WERI-Rb-1 (cell line): Measurements from ENCODE around the gene RBM6.

Source experiments
- DNase-seq: peaks from one replicate; pipeline ENCODE4 v3.0.0-alpha.2; 2020
- H3K27ac ChIP-seq: fragments of 250-450 bp; sonication (Bioruptor Pico); 2 replicates; pipeline ENCODE4 v1.5.1; 2020; ENCODE audit warnings: mild to moderate bottlenecking, moderate library complexity
- H3K27me3 ChIP-seq: fragments of 250-450 bp; sonication (Bioruptor Pico); 2 replicates; pipeline ENCODE4 v1.5.1; 2021; ENCODE audit warnings: mild to moderate bottlenecking, low read depth, moderate library complexity; ENCODE audit not compliant: insufficient read depth, severe bottlenecking
- H3K36me3 ChIP-seq: fragments of 250-450 bp; sonication (Bioruptor Pico); 2 replicates; pipeline ENCODE4 v1.5.1; 2020; ENCODE audit warnings: mild to moderate bottlenecking, moderate library complexity
- H3K4me3 ChIP-seq: 2 replicates; pipeline ENCODE4 v1.5.1; 2011; ENCODE audit warnings: low read depth, mild to moderate bottlenecking, control low read depth, low read length
- H3K9me3 ChIP-seq: fragments of 250-450 bp; sonication (Bioruptor Pico); 2 replicates; pipeline ENCODE4 v1.5.1; 2021; ENCODE audit warnings: mild to moderate bottlenecking, moderate library complexity; ENCODE audit not compliant: severe bottlenecking
- TF ChIP-seq, protein P1 (sequence below): IDR thresholded peaks from 2 replicates; pipeline ENCODE4 v1.5.1; 2011; ENCODE audit warnings: low read depth, mild to moderate bottlenecking, control low read depth, inconsistent platforms, low read length

RBM6 gene

DNA sequence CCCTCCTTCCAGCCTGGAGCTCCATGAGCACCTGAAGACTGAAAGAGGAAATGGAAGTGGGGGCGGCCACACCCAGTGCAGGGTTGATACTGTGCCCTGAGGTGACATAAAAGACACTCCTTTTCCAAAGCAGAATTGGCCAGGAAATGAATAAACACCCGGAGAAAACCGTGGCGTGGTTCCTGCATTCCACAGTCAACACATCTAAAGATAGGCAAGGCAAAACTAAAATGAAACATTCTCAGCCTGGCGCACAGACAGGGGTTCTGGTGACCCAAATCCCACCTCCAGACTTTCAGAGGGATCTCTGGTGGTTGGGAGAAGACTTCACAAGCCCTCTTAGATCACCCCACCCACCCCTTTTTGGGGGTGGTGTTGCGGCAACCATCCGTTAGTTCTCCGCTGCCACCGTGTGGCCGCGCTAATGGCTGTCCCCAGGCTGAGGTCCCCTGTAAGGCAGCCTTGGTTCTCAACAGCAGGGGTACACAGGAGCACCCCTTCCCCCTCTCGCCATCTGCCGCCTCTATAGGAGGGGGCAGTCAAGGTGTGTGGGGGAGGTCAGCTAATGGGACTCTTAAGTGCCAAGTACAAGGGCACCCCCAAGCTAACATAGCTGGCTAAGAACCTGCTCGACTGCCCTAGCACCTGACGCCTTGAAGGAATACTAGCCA lies 33.7 kb upstream of the RBM6 start:
- H3K4me3 ChIP-seq, result no peak overlapping the region
- DNase-seq, result peak; percentile 82
- peak overlapping the region; percentile 67 for H3K27ac ChIP-seq

DNA sequence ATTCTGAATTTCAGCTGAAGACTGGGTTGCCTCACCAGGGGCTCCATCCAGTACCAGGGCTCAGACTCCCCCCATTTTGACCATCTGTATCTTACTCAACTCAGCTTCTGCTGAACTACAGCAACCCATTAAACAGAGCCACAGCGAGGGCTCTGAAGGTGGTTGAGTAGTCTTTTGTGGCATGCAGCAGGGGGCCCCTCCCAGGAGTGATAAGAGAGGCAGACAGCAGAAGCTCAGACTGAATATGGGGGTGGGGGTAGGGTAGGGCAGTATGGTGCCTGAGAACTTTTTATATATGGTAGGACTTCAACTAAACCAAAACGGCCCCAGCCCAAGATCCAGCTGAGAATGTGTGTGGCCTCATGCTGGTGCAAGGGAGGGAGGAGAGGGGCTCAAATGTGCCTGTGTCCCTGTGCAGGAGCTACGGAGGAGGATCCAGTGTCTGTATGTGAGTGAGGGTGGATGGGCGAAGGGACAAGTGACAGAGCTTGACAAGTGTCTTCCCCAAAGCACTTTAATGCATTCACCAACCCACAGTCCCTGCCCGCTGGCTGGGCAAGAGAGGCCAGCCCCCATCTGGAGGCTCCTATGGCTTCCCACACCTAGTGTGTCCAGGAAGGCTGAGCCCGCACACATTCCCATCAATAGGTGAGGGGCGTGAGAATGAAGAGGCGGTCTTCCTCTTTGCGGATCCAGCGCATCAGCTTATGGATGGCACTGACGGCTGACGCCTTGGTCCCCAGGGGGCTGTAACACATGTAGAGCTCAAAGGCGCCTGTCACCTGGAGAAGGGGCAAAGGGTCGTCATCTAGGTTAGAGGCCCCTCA lies 31.4 kb upstream of the RBM6 start:
- H3K36me3 ChIP-seq, result peaks cover 8% of the 10 kb centered on the region
- DNase-seq, result no peak
- no peak overlapping the region for H3K4me3 ChIP-seq
- no peaks in the 10 kb centered on the region for H3K27me3 ChIP-seq
- no peak overlapping the region for H3K27ac ChIP-seq
- H3K9me3 ChIP-seq, result no peaks in the 10 kb centered on the region
- TF ChIP-seq, protein P1, sequence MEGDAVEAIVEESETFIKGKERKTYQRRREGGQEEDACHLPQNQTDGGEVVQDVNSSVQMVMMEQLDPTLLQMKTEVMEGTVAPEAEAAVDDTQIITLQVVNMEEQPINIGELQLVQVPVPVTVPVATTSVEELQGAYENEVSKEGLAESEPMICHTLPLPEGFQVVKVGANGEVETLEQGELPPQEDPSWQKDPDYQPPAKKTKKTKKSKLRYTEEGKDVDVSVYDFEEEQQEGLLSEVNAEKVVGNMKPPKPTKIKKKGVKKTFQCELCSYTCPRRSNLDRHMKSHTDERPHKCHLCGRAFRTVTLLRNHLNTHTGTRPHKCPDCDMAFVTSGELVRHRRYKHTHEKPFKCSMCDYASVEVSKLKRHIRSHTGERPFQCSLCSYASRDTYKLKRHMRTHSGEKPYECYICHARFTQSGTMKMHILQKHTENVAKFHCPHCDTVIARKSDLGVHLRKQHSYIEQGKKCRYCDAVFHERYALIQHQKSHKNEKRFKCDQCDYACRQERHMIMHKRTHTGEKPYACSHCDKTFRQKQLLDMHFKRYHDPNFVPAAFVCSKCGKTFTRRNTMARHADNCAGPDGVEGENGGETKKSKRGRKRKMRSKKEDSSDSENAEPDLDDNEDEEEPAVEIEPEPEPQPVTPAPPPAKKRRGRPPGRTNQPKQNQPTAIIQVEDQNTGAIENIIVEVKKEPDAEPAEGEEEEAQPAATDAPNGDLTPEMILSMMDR, result no peak

More for the DNA sequence above, 33.7 kb upstream of the RBM6 start:
- no peaks in the 10 kb centered on the region; the same call in none of the 2 replicates for H3K36me3 ChIP-seq
- H3K9me3 ChIP-seq, result no peaks in the 10 kb centered on the region
- H3K27me3 ChIP-seq, result no peaks in the 10 kb centered on the region
- TF ChIP-seq, protein P1, result peak; percentile 88

DNA sequence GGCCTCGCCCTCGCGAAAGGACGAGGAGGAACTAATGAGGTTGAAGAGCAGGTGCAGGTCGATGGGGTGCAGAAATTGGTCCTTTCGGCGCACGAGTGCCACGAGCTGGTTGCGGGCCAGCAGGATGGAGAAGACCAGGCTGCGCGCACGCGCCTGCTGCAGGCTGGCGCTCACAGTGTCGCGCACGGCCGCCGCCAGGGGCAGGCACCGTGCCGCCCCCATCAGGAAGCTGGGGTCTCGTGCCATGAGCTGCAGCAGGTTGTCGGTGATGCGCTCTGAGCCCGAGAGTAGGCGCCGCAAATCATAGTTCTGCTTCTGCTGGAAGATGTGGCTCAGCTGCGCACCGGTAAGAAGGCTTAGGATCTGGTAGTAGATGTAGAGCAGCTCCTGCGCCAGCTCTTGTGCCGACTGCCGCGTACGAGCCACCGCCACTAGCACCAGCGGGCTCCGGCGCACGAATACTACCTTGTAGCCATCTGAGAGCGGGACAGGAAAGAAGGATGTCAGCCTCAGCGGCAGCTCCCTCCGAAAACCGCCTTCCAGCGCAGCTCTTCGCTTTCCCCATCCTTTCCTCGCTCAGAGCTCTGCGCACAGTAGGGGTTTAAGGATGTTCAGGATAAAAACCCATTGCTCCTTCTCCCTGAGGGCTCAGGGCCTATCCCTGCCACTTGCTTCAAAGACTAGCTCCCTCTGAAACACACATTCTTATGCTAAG lies 29.4 kb upstream of the RBM6 start:
- no peak overlapping the region for H3K27ac ChIP-seq
- TF ChIP-seq, protein P1, result no peak
- H3K36me3 ChIP-seq, result peaks cover 8% of the 10 kb centered on the region
- H3K9me3 ChIP-seq, result no peaks in the 10 kb centered on the region
- no peak overlapping the region for H3K4me3 ChIP-seq
- no peak for DNase-seq
- no peaks in the 10 kb centered on the region for H3K27me3 ChIP-seq

DNA sequence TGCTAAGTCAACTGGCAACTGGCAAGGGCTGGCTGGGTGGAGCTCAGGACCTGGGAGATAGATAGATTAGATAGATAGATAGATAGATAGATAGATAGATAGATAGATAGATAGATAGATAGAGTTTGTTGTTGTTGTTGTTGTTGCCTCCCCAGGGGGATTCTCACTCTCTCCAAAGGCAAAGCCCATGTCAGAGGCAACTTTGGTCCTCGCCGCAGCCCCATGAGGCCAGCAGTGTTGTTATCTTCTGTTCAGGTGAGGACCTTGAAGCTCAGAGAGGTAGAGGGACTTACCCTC lies 28.9 kb upstream of the RBM6 start:
- peaks cover 8% of the 10 kb centered on the region for H3K36me3 ChIP-seq
- DNase-seq, result no peak
- no peak overlapping the region for H3K4me3 ChIP-seq
- no peak overlapping the region for H3K27ac ChIP-seq
- no peaks in the 10 kb centered on the region for H3K27me3 ChIP-seq
- H3K9me3 ChIP-seq, result no peaks in the 10 kb centered on the region
- TF ChIP-seq, protein P1, result no peak

DNA sequence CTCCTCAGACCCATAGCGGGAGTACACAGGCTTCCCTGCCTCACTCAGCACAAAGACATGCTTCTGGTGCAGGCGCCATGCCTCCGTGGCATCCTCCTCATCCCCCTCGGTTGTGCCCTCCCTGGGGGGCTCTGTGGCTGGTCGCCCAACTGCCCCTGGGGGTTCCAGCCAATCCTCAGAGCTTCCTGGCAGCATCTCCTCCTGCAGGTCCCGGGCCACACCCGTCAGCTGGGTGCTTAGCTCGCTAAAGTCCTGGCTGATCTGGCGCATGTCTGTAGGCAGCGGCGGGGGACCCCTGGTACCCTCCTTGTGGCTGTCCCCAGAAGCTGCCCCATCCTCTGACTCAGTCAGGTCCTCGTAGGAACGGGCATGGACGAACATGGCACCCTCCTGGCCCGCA lies 28.3 kb upstream of the RBM6 start:
- no peak overlapping the region for H3K4me3 ChIP-seq
- H3K27ac ChIP-seq, result no peak overlapping the region
- no peaks in the 10 kb centered on the region for H3K9me3 ChIP-seq
- no peak for DNase-seq
- TF ChIP-seq, protein P1, result no peak
- no peaks in the 10 kb centered on the region for H3K27me3 ChIP-seq
- H3K36me3 ChIP-seq, result peaks cover 8% of the 10 kb centered on the region
